Right atrium auricular region (tissue), 2 donors: Measurements from ENCODE around the gene AHSP. TPM values are rescaled to one million over a fixed set of nuclear protein-coding genes. Genes with fewer than 3 reads are reported as not detected.
"Not testable (repeated sequence)": the region's sequence is repeated elsewhere in the genome, so short reads cannot be mapped to it uniquely, and the experiment has no call there.

Experiments
- DNase-seq: peaks from one replicate; pipeline ENCODE4 v3.0.0-alpha.2; 2019; ENCODE audit warnings: low spot score
- H3K27ac ChIP-seq, 2 donors: fragments of 200-600 bp; sonication (generic); 1 replicate in 1 of 2; 2 replicates in 1 of 2; pipeline ENCODE4 v1.5.1; 2016 to 2019
- H3K27me3 ChIP-seq, 2 donors: fragments of 200-600 bp; sonication (generic); one replicate each; pipeline versions ENCODE4 v1.5.1 to v1.6.0; 2017 to 2019
- H3K36me3 ChIP-seq: fragments of 200-600 bp; sonication (generic); one replicate; pipeline ENCODE4 v1.5.1; 2016
- H3K4me1 ChIP-seq, 2 donors: fragments of 200-600 bp; sonication (generic); one replicate each; pipeline versions ENCODE4 v1.5.1 to v1.6.0; 2017 to 2019
- H3K4me3 ChIP-seq, 2 donors: fragments of 200-600 bp; sonication (generic); 1 replicate in 1 of 2; 2 replicates in 1 of 2; pipeline ENCODE4 v1.5.1; 2017 to 2019; ENCODE audit warnings: mild to moderate bottlenecking in 1 of 2, moderate library complexity in 1 of 2
- H3K9me3 ChIP-seq, 2 donors: fragments of 200-600 bp; sonication (generic); one replicate each; pipeline ENCODE4 v1.5.1; 2019
- CTCF ChIP-seq, 2 donors: fragments of 200-600 bp; sonication (generic); IDR thresholded peaks; one replicate each; pipeline ENCODE4 v1.5.1; 2019; ENCODE audit warnings: antibody characterized with exemption in 2 of 2
- total RNA-seq, 2 donors: library from RNA; depleted of rRNA; stranded (reverse); fragments of >200 nt; gene quantifications; one replicate each; pipeline ENCODE4 v1.1.0, GENCODE V29; 2016

Gene AHSP
- total RNA-seq, 2 donors from 2014 or later = 1.1 to 2.3 TPM

GRCh38 chr16:31537362-31538242, 9.9 kb downstream of the AHSP start:
- H3K4me3 ChIP-seq = peak overlapping the region; percentile 47 to 54
- H3K9me3 ChIP-seq = no peaks in the 10 kb centered on the region
- TF ChIP-seq CTCF (IDR thresholded peaks at IDR 0.05) = no peak
- no peak for DNase-seq
- H3K4me1 ChIP-seq = peaks cover 0 to 8% of the 10 kb centered on the region in 2 donors
- peak overlapping the region in 1 of 2 donors; percentile 43 for H3K27ac ChIP-seq
- H3K27me3 ChIP-seq = no peaks in the 10 kb centered on the region
- H3K36me3 ChIP-seq = no peaks in the 10 kb centered on the region

- H3K27me3 ChIP-seq = not testable (repeated sequence)
These were observed 10.5 kb downstream of the AHSP start for GRCh38 chr16:31538243-31538598.

GRCh38 chr16:31539762-31540161, 12.1 kb downstream of the AHSP start:
- not testable (repeated sequence) for H3K36me3 ChIP-seq, H3K4me3 ChIP-seq, H3K4me1 ChIP-seq, H3K27me3 ChIP-seq, H3K9me3 ChIP-seq, DNase-seq, H3K27ac ChIP-seq

More at GRCh38 chr16:31538243-31538598, 10.5 kb downstream of the AHSP start:
- not testable (repeated sequence) for H3K4me1 ChIP-seq, DNase-seq, H3K9me3 ChIP-seq, H3K27ac ChIP-seq, H3K36me3 ChIP-seq, H3K4me3 ChIP-seq

- Histone ChIP-seq H3K27ac (no peak overlapping the region), H3K4me3 (no peak overlapping the region), H3K9me3 (no peaks in the 10 kb centered on the region), H3K36me3 (no peaks in the 10 kb centered on the region), H3K4me1 (peaks cover 0 to under 1% of the 10 kb centered on the region in 2 donors), H3K27me3 (no peaks in the 10 kb centered on the region)
- DNase-seq = no peak
- no peak for TF ChIP-seq CTCF (IDR thresholded peaks at IDR 0.05)
These were observed 15.1 kb downstream of the AHSP start for GRCh38 chr16:31542763-31543162.

- H3K4me1 ChIP-seq = no peaks in the 10 kb centered on the region
- H3K9me3 ChIP-seq = peaks cover 0 to 6% of the 10 kb centered on the region in 2 donors
- TF ChIP-seq CTCF (IDR thresholded peaks at IDR 0.05) = no peak
- no peak overlapping the region for H3K4me3 ChIP-seq
- H3K27me3 ChIP-seq = no peaks in the 10 kb centered on the region
- H3K36me3 ChIP-seq = no peaks in the 10 kb centered on the region
- no peak overlapping the region for H3K27ac ChIP-seq
- DNase-seq = no peak
These were observed 33.9 kb downstream of the AHSP start for GRCh38 chr16:31561426-31562233.

- Histone ChIP-seq H3K4me3 (peak overlapping the region in 1 of 2 donors; percentile 42), H3K27ac (no peak overlapping the region), H3K36me3 (no peaks in the 10 kb centered on the region), H3K27me3 (peaks cover 6 to 9% of the 10 kb centered on the region in 2 donors), H3K9me3 (no peaks in the 10 kb centered on the region), H3K4me1 (peaks cover 0 to 12% of the 10 kb centered on the region in 2 donors)
- TF ChIP-seq CTCF (IDR thresholded peaks at IDR 0.05) = no peak
- no peak for DNase-seq
These were observed 41.1 kb downstream of the AHSP start for GRCh38 chr16:31568577-31569359.
